Astrocyte (in vitro differentiated cells and primary cell): ENCODE results near the gene NOS1AP. TPM values are rescaled to one million over a fixed set of nuclear protein-coding genes. Genes with fewer than 3 reads are reported as not detected.

Experiments used
- DNase-seq: peaks from one replicate; pipeline ENCODE4 v3.0.0-alpha.2; 2010; ENCODE audit warnings: low read depth
- FAIRE-seq: peaks from 2 replicates; lab custom pipeline; 2011; peaks lifted over from hg19 to GRCh38; lab: Jason Lieb, UNC
- H2AFZ ChIP-seq: 2 replicates; pipeline ENCODE4 v1.6.0; 2012; ENCODE audit warnings: low read depth, low read length, inconsistent platforms
- H3K27ac ChIP-seq: 2 replicates; pipeline ENCODE4 v1.5.1; 2011; ENCODE audit warnings: low read depth, low read length, inconsistent platforms
- H3K27me3 ChIP-seq: 2 replicates; pipeline ENCODE4 v1.6.0; 2011; ENCODE audit warnings: low read length, inconsistent platforms; ENCODE audit not compliant: insufficient read depth
- H3K36me3 ChIP-seq: 2 replicates; pipeline ENCODE4 v1.5.1; 2011; ENCODE audit warnings: low read length, inconsistent platforms; ENCODE audit not compliant: insufficient read depth
- H3K4me1 ChIP-seq: 2 replicates; pipeline ENCODE4 v1.5.1; 2011; ENCODE audit warnings: low read length, inconsistent platforms; ENCODE audit not compliant: insufficient read depth
- H3K4me2 ChIP-seq: 2 replicates; pipeline ENCODE4 v1.6.0; 2012; ENCODE audit warnings: low read length, inconsistent platforms
- H3K4me3 ChIP-seq: 2 replicates; pipeline ENCODE4 v1.5.1; 2011; ENCODE audit warnings: low read depth, mild to moderate bottlenecking, low read length, inconsistent platforms; ENCODE audit not compliant: insufficient read depth
- H3K79me2 ChIP-seq: 2 replicates; pipeline ENCODE4 v1.6.0; 2012; ENCODE audit warnings: mild to moderate bottlenecking, low read length, inconsistent platforms; ENCODE audit not compliant: insufficient read depth
- H3K9ac ChIP-seq: 2 replicates; pipeline ENCODE4 v1.6.0; 2012; ENCODE audit warnings: mild to moderate bottlenecking, low read length, inconsistent platforms
- H3K9me3 ChIP-seq: 2 replicates; pipeline ENCODE4 v1.5.1; 2012; ENCODE audit warnings: low read depth, mild to moderate bottlenecking, low read length, inconsistent platforms; ENCODE audit not compliant: insufficient read depth
- H4K20me1 ChIP-seq: 2 replicates; pipeline ENCODE4 v1.6.0; 2012; ENCODE audit warnings: low read length, inconsistent platforms; ENCODE audit not compliant: insufficient read depth
- H3K27ac Mint-ChIP-seq: one replicate; pipeline ENCODE4 v1.8.0; 2021; ENCODE audit warnings: mild to moderate bottlenecking, mixed read lengths; ENCODE audit not compliant: unreplicated experiment
- H3K27me3 Mint-ChIP-seq: one replicate; pipeline ENCODE4 v1.8.0; 2021; ENCODE audit warnings: low read depth, mixed read lengths; ENCODE audit not compliant: unreplicated experiment
- H3K36me3 Mint-ChIP-seq: one replicate; pipeline ENCODE4 v1.8.0; 2021; ENCODE audit warnings: low read depth, mixed read lengths; ENCODE audit not compliant: unreplicated experiment
- H3K4me1 Mint-ChIP-seq: one replicate; pipeline ENCODE4 v1.8.0; 2021; ENCODE audit warnings: low read depth, mixed read lengths; ENCODE audit not compliant: unreplicated experiment
- H3K4me3 Mint-ChIP-seq: one replicate; pipeline ENCODE4 v1.8.0; 2021; ENCODE audit warnings: mild to moderate bottlenecking, moderate library complexity, mixed read lengths; ENCODE audit not compliant: unreplicated experiment
- H3K9me3 Mint-ChIP-seq: one replicate; pipeline ENCODE4 v1.8.0; 2021; ENCODE audit warnings: mild to moderate bottlenecking, mixed read lengths; ENCODE audit not compliant: unreplicated experiment
- EZH2 ChIP-seq: IDR thresholded peaks from 2 replicates; pipeline ENCODE4 v1.6.1; 2012; ENCODE audit warnings: mild to moderate bottlenecking, low read length, inconsistent platforms; ENCODE audit not compliant: insufficient read depth
- total RNA-seq: library from RNA; stranded (reverse); gene quantifications from 2 replicates; pipeline ENCODE4 v1.2.1, GENCODE V29; 2021
- TF ChIP-seq, protein P1 (sequence below): IDR thresholded peaks from 2 replicates; pipeline ENCODE4 v1.5.1; 2011; ENCODE audit warnings: low read depth, mild to moderate bottlenecking, inconsistent platforms, low read length, moderate library complexity; ENCODE audit not compliant: insufficient read depth

NOS1AP gene
- total RNA-seq, 1 donor from 2014 or later: 1.2 TPM

DNA sequence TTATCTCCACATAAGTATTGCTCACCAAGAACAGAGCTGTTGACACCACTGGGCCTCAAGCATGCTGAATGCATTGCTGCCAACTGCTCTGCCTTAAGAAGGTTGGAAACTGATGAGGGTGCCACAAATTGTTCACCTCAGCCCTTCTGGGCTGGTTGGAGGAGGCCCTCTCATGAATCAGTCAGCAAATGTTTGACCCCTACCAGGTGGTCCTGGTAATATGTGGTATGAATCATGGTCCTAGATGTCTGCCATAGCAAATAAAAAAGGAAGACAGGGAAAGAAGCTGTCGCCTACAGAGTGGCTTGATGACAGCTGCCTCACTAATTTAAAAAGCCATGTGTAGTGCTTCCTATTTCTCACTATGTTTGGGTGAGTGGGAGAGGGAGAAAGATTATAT, 295.0 kb downstream of the NOS1AP start:
- H3K36me3 Mint-ChIP-seq: peaks cover 2% of the 10 kb centered on the region
- H3K27me3 ChIP-seq: no peaks in the 10 kb centered on the region
- peaks cover 9% of the 10 kb centered on the region for H3K27me3 Mint-ChIP-seq
- FAIRE-seq (no peak), DNase-seq (no peak)
- no peak overlapping the region for H3K27ac ChIP-seq
- TF ChIP-seq EZH2: no peak
- no peaks in the 10 kb centered on the region for H3K9me3 Mint-ChIP-seq
- H3K27ac Mint-ChIP-seq: no peak overlapping the region
- no peak overlapping the region for H2AFZ ChIP-seq
- H3K4me1 ChIP-seq: peaks cover 8% of the 10 kb centered on the region
- H3K4me3 Mint-ChIP-seq: no peak overlapping the region
- H3K4me3 ChIP-seq: no peak overlapping the region
- no peaks in the 10 kb centered on the region for H3K36me3 ChIP-seq
- H3K4me2 ChIP-seq: peak overlapping the region; percentile 8
- H3K9me3 ChIP-seq: no peaks in the 10 kb centered on the region
- H3K79me2 ChIP-seq: no peaks in the 10 kb centered on the region
- H4K20me1 ChIP-seq: no peaks in the 10 kb centered on the region
- no peak overlapping the region for H3K9ac ChIP-seq
- H3K4me1 Mint-ChIP-seq: peaks cover 2% of the 10 kb centered on the region

DNA sequence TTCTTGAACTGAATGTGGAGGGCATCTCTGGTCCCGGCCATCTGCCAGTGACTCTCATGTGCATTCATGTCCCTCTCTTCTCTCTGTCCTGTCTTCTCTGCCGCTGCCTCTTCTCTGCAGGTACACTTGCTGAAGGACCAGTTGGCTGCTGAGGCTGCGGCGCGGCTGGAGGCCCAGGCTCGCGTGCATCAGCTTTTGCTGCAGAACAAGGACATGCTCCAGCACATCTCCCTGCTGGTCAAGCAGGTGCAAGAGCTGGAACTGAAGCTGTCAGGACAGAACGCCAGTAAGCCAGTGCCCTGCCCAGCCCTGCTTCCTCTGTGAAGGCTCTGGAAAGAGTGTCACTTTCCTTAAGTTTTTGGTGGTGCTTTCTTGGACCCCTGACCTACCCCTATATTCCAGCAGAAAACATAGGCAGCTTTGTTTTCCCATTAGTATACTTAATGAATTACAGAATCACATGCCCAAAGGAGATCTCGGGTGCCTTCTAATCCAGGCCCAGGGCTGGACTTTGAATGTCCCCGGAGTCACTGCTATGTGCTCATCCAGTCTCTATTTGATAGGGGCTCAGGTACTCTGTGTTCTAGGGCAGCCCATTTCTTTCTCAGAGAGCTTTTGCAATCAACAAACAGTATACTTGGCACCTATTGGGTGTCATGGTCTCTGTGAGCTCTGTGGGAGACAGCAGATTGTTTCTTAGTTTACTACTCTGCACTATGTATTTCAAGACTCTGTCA, 296.0 kb downstream of the NOS1AP start:
- Mint-ChIP-seq H3K27ac (no peak overlapping the region), H3K27me3 (peaks cover 6% of the 10 kb centered on the region), H3K9me3 (no peaks in the 10 kb centered on the region), H3K4me3 (no peak overlapping the region), H3K4me1 (peaks cover 2% of the 10 kb centered on the region), H3K36me3 (peaks cover 2% of the 10 kb centered on the region)
- FAIRE-seq (no peak), DNase-seq (no peak)
- no peak for TF ChIP-seq EZH2
- TF ChIP-seq, protein P1, sequence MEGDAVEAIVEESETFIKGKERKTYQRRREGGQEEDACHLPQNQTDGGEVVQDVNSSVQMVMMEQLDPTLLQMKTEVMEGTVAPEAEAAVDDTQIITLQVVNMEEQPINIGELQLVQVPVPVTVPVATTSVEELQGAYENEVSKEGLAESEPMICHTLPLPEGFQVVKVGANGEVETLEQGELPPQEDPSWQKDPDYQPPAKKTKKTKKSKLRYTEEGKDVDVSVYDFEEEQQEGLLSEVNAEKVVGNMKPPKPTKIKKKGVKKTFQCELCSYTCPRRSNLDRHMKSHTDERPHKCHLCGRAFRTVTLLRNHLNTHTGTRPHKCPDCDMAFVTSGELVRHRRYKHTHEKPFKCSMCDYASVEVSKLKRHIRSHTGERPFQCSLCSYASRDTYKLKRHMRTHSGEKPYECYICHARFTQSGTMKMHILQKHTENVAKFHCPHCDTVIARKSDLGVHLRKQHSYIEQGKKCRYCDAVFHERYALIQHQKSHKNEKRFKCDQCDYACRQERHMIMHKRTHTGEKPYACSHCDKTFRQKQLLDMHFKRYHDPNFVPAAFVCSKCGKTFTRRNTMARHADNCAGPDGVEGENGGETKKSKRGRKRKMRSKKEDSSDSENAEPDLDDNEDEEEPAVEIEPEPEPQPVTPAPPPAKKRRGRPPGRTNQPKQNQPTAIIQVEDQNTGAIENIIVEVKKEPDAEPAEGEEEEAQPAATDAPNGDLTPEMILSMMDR: no peak
- peaks cover 8% of the 10 kb centered on the region for H3K4me1 ChIP-seq
- no peak overlapping the region for H3K4me3 ChIP-seq
- no peaks in the 10 kb centered on the region for H3K9me3 ChIP-seq
- no peak overlapping the region for H3K27ac ChIP-seq
- H2AFZ ChIP-seq: no peak overlapping the region
- no peak overlapping the region for H3K4me2 ChIP-seq
- no peaks in the 10 kb centered on the region for H3K27me3 ChIP-seq
- no peak overlapping the region for H3K9ac ChIP-seq
- no peaks in the 10 kb centered on the region for H3K36me3 ChIP-seq
- no peaks in the 10 kb centered on the region for H4K20me1 ChIP-seq
- no peaks in the 10 kb centered on the region for H3K79me2 ChIP-seq

DNA sequence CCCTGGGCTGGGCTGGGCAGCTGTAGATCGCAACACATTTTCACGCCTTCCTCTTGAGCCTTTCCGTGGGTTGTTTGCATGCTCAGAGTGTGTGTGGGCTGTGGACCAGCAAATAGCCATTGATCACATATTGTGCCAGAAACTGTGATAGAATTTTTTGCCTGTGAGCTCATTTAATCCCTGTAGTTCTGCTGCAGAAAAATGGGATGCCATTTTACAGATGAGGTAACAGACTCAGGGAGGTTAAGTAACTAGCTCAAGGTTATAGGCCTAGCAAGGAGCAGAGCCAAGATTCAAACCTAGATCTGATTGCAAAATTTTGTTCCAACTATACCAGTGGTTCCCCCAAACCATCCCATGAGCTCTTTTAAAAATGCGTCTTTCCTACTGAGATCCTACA, 296.7 kb downstream of the NOS1AP start:
- Mint-ChIP-seq H3K4me1 (peaks cover 2% of the 10 kb centered on the region), H3K36me3 (peaks cover 2% of the 10 kb centered on the region), H3K9me3 (no peaks in the 10 kb centered on the region), H3K27ac (no peak overlapping the region), H3K27me3 (peaks cover 6% of the 10 kb centered on the region), H3K4me3 (no peak overlapping the region)
- H3K4me2 ChIP-seq: no peak overlapping the region
- no peaks in the 10 kb centered on the region for H3K36me3 ChIP-seq
- no peak overlapping the region for H2AFZ ChIP-seq
- H3K4me1 ChIP-seq: peaks cover 8% of the 10 kb centered on the region
- no peaks in the 10 kb centered on the region for H3K79me2 ChIP-seq
- DNase-seq (no peak), FAIRE-seq (no peak)
- no peak overlapping the region for H3K4me3 ChIP-seq
- TF ChIP-seq, protein P1: no peak
- no peak for TF ChIP-seq EZH2
- no peaks in the 10 kb centered on the region for H3K27me3 ChIP-seq
- no peak overlapping the region for H3K9ac ChIP-seq
- H4K20me1 ChIP-seq: no peaks in the 10 kb centered on the region
- H3K9me3 ChIP-seq: no peaks in the 10 kb centered on the region
- H3K27ac ChIP-seq: no peak overlapping the region
